GM12874 (cell line): ENCODE results near the gene ABL1.

ENCODE experiments used
- CTCF ChIP-seq: IDR thresholded peaks from 2 replicates; pipeline ENCODE4 v1.5.1; 2011; ENCODE audit warnings: low read depth, mild to moderate bottlenecking, control low read depth, low read length, moderate library complexity; ENCODE audit not compliant: insufficient read depth

ABL1 gene

GRCh38 chr9:130927338-130927737, 92.3 kb downstream of the ABL1 start:
- no peak for TF ChIP-seq CTCF

GRCh38 chr9:130927995-130928900, 93.2 kb downstream of the ABL1 start:
- TF ChIP-seq CTCF, result no peak

DNA sequence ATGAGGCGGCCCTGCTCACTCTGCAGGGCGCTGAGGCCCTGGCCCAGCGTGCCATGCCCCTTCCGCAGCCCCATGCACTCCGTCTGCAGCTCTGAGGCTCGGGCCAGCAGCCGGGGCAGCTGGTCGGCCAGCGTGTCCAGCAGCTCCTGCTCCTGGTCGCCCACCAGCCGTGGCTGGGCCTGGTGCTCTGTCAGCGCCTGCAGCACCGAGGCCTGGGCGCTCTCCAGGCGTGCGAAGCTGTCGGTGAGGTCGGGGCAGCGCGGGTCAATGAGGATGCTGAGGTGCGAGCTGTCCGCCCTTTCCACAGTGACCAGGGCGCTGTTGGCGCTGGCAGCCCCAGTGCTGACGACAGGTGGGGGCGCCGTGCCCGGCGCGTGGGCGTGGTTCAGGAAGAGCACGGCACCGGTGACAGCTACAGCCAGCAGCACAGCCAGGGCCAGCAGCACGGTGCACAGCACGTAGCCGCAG, 94.6 kb downstream of the ABL1 start:
- TF ChIP-seq CTCF, result no peak

GRCh38 chr9:130930132-130930803, 95.2 kb downstream of the ABL1 start:
- TF ChIP-seq CTCF, result no peak

- no peak for TF ChIP-seq CTCF
Observed at GRCh38 chr9:130930804-130931349, 95.8 kb downstream of the ABL1 start.

DNA sequence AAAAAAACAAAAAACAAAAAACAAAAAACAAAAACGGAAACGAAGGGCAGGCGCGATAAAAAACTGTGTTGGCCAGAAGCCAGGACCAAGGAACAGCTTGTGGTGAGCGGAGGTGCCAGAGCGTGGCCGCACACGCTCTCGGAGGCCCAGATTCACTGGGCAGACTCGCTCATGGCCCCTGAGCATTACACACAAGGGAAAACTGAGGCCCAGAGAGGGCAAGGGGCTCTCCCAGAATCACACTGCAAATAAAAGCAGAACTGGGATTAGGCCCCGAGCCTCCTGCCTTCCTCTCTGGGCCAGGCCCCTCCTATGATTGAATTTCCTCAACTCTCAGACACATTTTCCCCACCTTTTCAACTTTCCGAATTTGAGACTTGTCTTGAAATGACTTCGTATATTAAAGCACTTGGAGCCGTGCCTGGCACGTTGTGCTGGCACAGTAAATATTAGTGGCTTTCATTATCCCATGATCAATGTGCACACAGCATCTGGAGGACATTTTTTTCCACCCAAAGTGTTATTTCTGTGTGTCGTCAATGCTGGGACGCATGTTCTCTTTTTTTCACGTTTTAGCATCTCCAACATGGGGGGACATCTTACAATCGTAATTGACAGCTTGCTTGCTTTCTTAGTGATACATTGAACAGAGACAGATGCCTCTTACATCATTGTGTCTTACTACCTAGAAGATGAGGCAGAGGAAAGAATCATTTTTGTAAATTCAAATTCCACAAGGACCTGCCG, 96.6 kb downstream of the ABL1 start:
- no peak for TF ChIP-seq CTCF
